HT1080 (cell line): Measurements from ENCODE around the gene NDUFAF5. TPM values are rescaled to one million over a fixed set of nuclear protein-coding genes. Genes with fewer than 3 reads are reported as not detected.

Experiments used
- DNase-seq: peaks from one replicate; pipeline ENCODE4 v3.0.0-alpha.2; 2015; ENCODE audit warnings: low read depth
- total RNA-seq: library from RNA; depleted of rRNA; stranded (reverse); fragments of >200 nt; shearing (Covaris generic); gene quantifications from 2 replicates; pipeline ENCODE4 v1.2.3, GENCODE V29; 2014

The NDUFAF5 gene
- total RNA-seq, 1 experiment from 2014 or later, result 20.1 TPM

- peak; percentile 69 for DNase-seq
Measured at GRCh38 chr20:13819885-13820645, 35.2 kb downstream of the NDUFAF5 start.

- no peak for DNase-seq
Measured at GRCh38 chr20:13821876-13822275, 37.0 kb downstream of the NDUFAF5 start.

- DNase-seq, result no peak
Measured at GRCh38 chr20:13822459-13822858, 37.6 kb downstream of the NDUFAF5 start.

- DNase-seq, result no peak
Measured at GRCh38 chr20:13824459-13824858, 39.6 kb downstream of the NDUFAF5 start.

- no peak for DNase-seq
Measured at GRCh38 chr20:13825465-13825864, 40.6 kb downstream of the NDUFAF5 start.

GRCh38 chr20:13831476-13831875 is 46.6 kb downstream of the NDUFAF5 start:
- DNase-seq, result no peak

- DNase-seq, result no peak
Measured at GRCh38 chr20:13838664-13839063, 53.8 kb downstream of the NDUFAF5 start.

- peak; percentile 80 for DNase-seq
Measured at GRCh38 chr20:13839421-13840092, 54.7 kb downstream of the NDUFAF5 start.

GRCh38 chr20:13840093-13840465 is 55.3 kb downstream of the NDUFAF5 start:
- DNase-seq, result no peak

- DNase-seq, result no peak
Measured at GRCh38 chr20:13841206-13841605, 56.4 kb downstream of the NDUFAF5 start.

- no peak for DNase-seq
Measured at GRCh38 chr20:13844296-13844695, 59.5 kb downstream of the NDUFAF5 start.

GRCh38 chr20:13851279-13851678 is 66.5 kb downstream of the NDUFAF5 start:
- DNase-seq, result no peak

GRCh38 chr20:13852306-13852705 is 67.5 kb downstream of the NDUFAF5 start:
- no peak for DNase-seq

GRCh38 chr20:13855613-13856012 is 70.8 kb downstream of the NDUFAF5 start:
- no peak for DNase-seq

GRCh38 chr20:13856354-13856753 is 71.5 kb downstream of the NDUFAF5 start:
- peak; percentile 43 for DNase-seq

- peak; percentile 7 for DNase-seq
Measured at GRCh38 chr20:13857304-13857703, 72.5 kb downstream of the NDUFAF5 start.

- no peak for DNase-seq
Measured at GRCh38 chr20:13857961-13858360, 73.1 kb downstream of the NDUFAF5 start.

GRCh38 chr20:13858439-13858838 is 73.6 kb downstream of the NDUFAF5 start:
- peak; percentile 11 for DNase-seq

GRCh38 chr20:13858871-13859270 is 74.0 kb downstream of the NDUFAF5 start:
- DNase-seq, result no peak

- DNase-seq, result no peak
Measured at GRCh38 chr20:13862245-13862644, 77.4 kb downstream of the NDUFAF5 start.

GRCh38 chr20:13863244-13863643 is 78.4 kb downstream of the NDUFAF5 start:
- no peak for DNase-seq

GRCh38 chr20:13865156-13865555 is 80.3 kb downstream of the NDUFAF5 start:
- no peak for DNase-seq

- no peak for DNase-seq
Measured at GRCh38 chr20:13865791-13866351, 81.0 kb downstream of the NDUFAF5 start.
